Left colon (tissue), 2 donors: Measurements from ENCODE around the gene LYST. TPM values are rescaled to one million over a fixed set of nuclear protein-coding genes. Genes with fewer than 3 reads are reported as not detected.

ENCODE experiments used
- microRNA-seq, 2 donors: library from miRNA; unstranded; fragments of <30 nt; microRNA quantifications; one replicate each; pipeline versions ENCODE4 v1.1.0 to v1.2.0, GENCODE V29; 2020
- total RNA-seq, 2 donors: library from RNA; stranded (reverse); fragmentation: NEBNext Ultra II Directional; extraction: Animal tissue kit (Norgen Biotek cat#: 25700); gene quantifications; one replicate each; pipeline ENCODE4 v1.2.1, GENCODE V29; 2021
- donor health status: DM: no; HTN: no; CAD: no.
- donor health status: DM: yes; HTN: yes; CAD: no.

LYST gene
- total RNA-seq, 2 donors from 2014 or later = 22.4 to 31.1 TPM

Small RNA genes within 50 kb of the gene (microRNA-seq; reads per million reads assigned to microRNA genes)
- 0 to 5.4 reads per million in 2 donors for gene MIR1537

Other genes with a start within 250 kb of the LYST start
- 1 to 10 TPM; 4.4 to 5.0 TPM for gene GNG4, start 217.1 kb downstream of the LYST start, total RNA-seq
- gene NID1, start 198.2 kb upstream of the LYST start, total RNA-seq = 10 to 100 TPM; 12.1 to 24.6 TPM